OCI-LY1 (cell line): ENCODE results near the gene GCN1.
"Not testable (repeated sequence)": the region's sequence is repeated elsewhere in the genome, so short reads cannot be mapped to it uniquely, and the experiment has no call there.

ENCODE experiments used
- H2AFZ ChIP-seq: fragments of 200-600 bp; sonication (generic), shearing (Covaris generic); 2 replicates; pipeline ENCODE4 v1.6.0; 2014; ENCODE audit warnings: antibody characterized with exemption, mild to moderate bottlenecking, low read length
- H3F3A ChIP-seq: fragments of 200-600 bp; sonication (generic), shearing (Covaris generic); 2 replicates; pipeline ENCODE4 v1.6.0; 2014; ENCODE audit warnings: mild to moderate bottlenecking, antibody characterized with exemption, low read length, moderate library complexity; ENCODE audit not compliant: insufficient read depth
- H3K27ac ChIP-seq: fragments of 200-600 bp; sonication (generic); 2 replicates; pipeline ENCODE4 v1.5.1; 2014; ENCODE audit warnings: low read length, mixed run types, mild to moderate bottlenecking, low read depth; ENCODE audit not compliant: poor library complexity, severe bottlenecking
- H3K27me3 ChIP-seq: fragments of 200-600 bp; sonication (generic); 2 replicates; pipeline ENCODE4 v1.6.0; 2014; ENCODE audit warnings: antibody characterized with exemption, mild to moderate bottlenecking, low read length, moderate library complexity; ENCODE audit not compliant: insufficient read depth
- H3K36me3 ChIP-seq: fragments of 200-600 bp; sonication (generic); 2 replicates; pipeline ENCODE4 v1.6.1; 2014; ENCODE audit warnings: mild to moderate bottlenecking, antibody characterized with exemption, low read length, moderate library complexity, mixed read lengths; ENCODE audit not compliant: insufficient read depth
- H3K4me1 ChIP-seq: fragments of 200-600 bp; sonication (generic); 2 replicates; pipeline ENCODE4 v1.5.1; 2014; ENCODE audit warnings: mild to moderate bottlenecking, low read length, moderate library complexity; ENCODE audit not compliant: insufficient read depth, severe bottlenecking
- H3K4me2 ChIP-seq: fragments of 200-600 bp; sonication (generic), shearing (Covaris generic); 2 replicates; pipeline ENCODE4 v1.6.1; 2014; ENCODE audit warnings: low read length
- H3K4me3 ChIP-seq: fragments of 200-600 bp; sonication (generic); 2 replicates; pipeline ENCODE4 v1.5.1; 2014; ENCODE audit warnings: low read length, low read depth, mild to moderate bottlenecking, mixed read lengths; ENCODE audit not compliant: poor library complexity, severe bottlenecking
- H3K79me2 ChIP-seq: fragments of 200-600 bp; shearing (Covaris generic); 2 replicates; pipeline ENCODE4 v1.6.1; 2016; ENCODE audit warnings: mixed run types, low read length, mixed read lengths; ENCODE audit not compliant: insufficient read depth
- H3K9ac ChIP-seq: fragments of 200-600 bp; sonication (generic), shearing (Covaris generic); 2 replicates; pipeline ENCODE4 v1.6.1; 2014; ENCODE audit warnings: mild to moderate bottlenecking, low read length, mixed read lengths
- H3K9me2 ChIP-seq: fragments of 200-600 bp; sonication (generic), shearing (Covaris generic); 2 replicates; pipeline ENCODE4 v1.6.1; 2014; ENCODE audit warnings: low read depth, mild to moderate bottlenecking, low read length, mixed read lengths
- H3K9me3 ChIP-seq: fragments of 200-600 bp; shearing (Covaris generic); 2 replicates; pipeline ENCODE4 v1.6.1; 2014; ENCODE audit warnings: low read length, mixed read lengths
- H4K20me1 ChIP-seq: fragments of 200-600 bp; sonication (generic), shearing (Covaris generic); 2 replicates; pipeline ENCODE4 v1.6.0; 2016; ENCODE audit warnings: mild to moderate bottlenecking, low read length; ENCODE audit not compliant: insufficient read depth
- EZH2 ChIP-seq: fragments of 200-600 bp; sonication (generic), shearing (Covaris generic); IDR thresholded peaks from 2 replicates; pipeline ENCODE4 v1.8.0; 2017; ENCODE audit warnings: borderline replicate concordance, mixed run types, mild to moderate bottlenecking, antibody characterized with exemption, low read length, moderate library complexity, mixed read lengths
- TF ChIP-seq, protein P1 (sequence below): fragments of 200-600 bp; sonication (generic), shearing (Covaris generic); IDR thresholded peaks from 2 replicates; pipeline ENCODE4 v1.5.1; 2017; ENCODE audit warnings: mild to moderate bottlenecking, antibody characterized with exemption, low read length, moderate library complexity, mixed read lengths

GCN1 gene

DNA sequence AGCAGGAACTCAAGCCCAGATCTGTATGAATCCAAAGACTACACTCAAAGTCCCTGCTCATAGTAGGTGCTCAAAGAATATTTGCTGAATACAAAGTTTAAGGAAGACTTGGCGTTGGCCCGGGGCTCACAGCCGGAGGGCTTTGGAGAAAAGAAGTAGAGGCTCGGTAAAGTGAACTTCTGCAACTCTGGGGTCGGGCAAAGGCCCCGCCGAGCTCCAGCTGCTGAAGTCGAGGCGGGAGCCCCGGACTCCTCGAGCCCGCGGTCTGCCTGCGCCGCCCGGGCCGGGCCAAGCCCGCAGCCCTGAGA lies 335 bp downstream of the GCN1 start:
- TF ChIP-seq, protein P1, sequence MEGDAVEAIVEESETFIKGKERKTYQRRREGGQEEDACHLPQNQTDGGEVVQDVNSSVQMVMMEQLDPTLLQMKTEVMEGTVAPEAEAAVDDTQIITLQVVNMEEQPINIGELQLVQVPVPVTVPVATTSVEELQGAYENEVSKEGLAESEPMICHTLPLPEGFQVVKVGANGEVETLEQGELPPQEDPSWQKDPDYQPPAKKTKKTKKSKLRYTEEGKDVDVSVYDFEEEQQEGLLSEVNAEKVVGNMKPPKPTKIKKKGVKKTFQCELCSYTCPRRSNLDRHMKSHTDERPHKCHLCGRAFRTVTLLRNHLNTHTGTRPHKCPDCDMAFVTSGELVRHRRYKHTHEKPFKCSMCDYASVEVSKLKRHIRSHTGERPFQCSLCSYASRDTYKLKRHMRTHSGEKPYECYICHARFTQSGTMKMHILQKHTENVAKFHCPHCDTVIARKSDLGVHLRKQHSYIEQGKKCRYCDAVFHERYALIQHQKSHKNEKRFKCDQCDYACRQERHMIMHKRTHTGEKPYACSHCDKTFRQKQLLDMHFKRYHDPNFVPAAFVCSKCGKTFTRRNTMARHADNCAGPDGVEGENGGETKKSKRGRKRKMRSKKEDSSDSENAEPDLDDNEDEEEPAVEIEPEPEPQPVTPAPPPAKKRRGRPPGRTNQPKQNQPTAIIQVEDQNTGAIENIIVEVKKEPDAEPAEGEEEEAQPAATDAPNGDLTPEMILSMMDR: no peak
- no peak for TF ChIP-seq EZH2
- Histone ChIP-seq H3K36me3 (peaks cover 64% of the 10 kb centered on the region), H3K9me2 (no peaks in the 10 kb centered on the region), H3K4me3 (peak overlapping the region; percentile 71), H3K27ac (peak overlapping the region; percentile 86), H2AFZ (no peak overlapping the region), H3K4me1 (peaks cover 67% of the 10 kb centered on the region), H4K20me1 (no peaks in the 10 kb centered on the region), H3K9me3 (no peaks in the 10 kb centered on the region), H3K27me3 (no peaks in the 10 kb centered on the region), H3K9ac (peak overlapping the region; percentile 72), H3K79me2 (peaks cover 39% of the 10 kb centered on the region), H3F3A (peaks cover 12% of the 10 kb centered on the region), H3K4me2 (peak overlapping the region; percentile 84)

DNA sequence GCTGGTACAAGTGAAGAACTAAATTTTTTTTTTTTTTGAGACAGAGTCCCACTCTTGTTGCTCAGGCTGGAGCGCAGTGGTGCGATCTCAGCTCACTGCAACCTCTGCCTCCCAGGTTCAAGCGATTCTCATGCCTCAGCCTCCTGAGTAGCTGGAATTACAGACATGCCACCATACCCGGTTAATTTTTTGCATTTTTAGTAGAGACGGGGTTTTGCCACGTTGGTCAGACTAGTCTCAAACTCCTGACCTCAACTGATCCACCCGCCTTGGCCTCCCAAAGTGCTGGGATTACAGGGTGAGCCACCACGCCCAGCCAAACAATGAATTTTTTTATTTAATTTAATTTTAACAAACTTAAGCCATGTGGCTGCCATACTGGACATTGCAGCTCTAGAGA lies 1.2 kb downstream of the GCN1 start:
- H3K4me1 ChIP-seq: peaks cover 58% of the 10 kb centered on the region
- H3F3A ChIP-seq: peaks cover 11% of the 10 kb centered on the region
- H3K27ac ChIP-seq, H3K9me2 ChIP-seq, H2AFZ ChIP-seq, H4K20me1 ChIP-seq, H3K9me3 ChIP-seq, H3K27me3 ChIP-seq: not testable (repeated sequence)
- H3K79me2 ChIP-seq: peaks cover 36% of the 10 kb centered on the region
- peak overlapping the region; percentile 72 for H3K9ac ChIP-seq
- H3K4me3 ChIP-seq: peak overlapping the region; percentile 71
- H3K4me2 ChIP-seq: peak overlapping the region; percentile 84
- H3K36me3 ChIP-seq: peaks cover 64% of the 10 kb centered on the region

DNA sequence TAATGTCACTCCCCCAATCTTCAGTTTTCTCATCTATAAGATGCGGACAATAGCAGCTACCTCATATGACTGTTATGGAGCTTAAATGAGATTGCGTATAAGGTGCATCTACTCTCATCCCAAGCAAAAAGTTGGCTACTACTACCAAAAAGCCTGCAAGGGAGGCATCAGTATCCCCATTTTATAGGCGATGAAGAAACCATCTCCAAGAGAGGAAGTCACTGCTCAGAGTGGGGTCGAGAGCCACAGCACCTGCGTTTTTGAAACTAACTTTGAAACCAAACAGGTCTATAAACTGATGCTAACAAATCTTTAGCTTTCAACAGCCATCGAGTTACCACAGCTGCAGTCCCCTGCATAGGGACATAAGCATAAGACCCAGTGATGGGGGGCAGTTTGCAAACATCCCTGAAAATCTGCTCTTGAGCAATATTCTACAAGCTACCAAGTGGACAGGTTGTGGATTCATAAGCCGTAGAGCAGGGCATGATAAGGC lies 3.5 kb downstream of the GCN1 start:
- H3K36me3 ChIP-seq: peaks cover 64% of the 10 kb centered on the region
- H3K9ac ChIP-seq: no peak overlapping the region
- no peaks in the 10 kb centered on the region for H3K27me3 ChIP-seq
- H4K20me1 ChIP-seq: no peaks in the 10 kb centered on the region
- no peak overlapping the region for H3K4me2 ChIP-seq
- H2AFZ ChIP-seq: no peak overlapping the region
- H3F3A ChIP-seq: no peaks in the 10 kb centered on the region; the same call in 1 of the 2 replicates
- peaks cover 38% of the 10 kb centered on the region for H3K4me1 ChIP-seq
- no peak overlapping the region for H3K4me3 ChIP-seq
- TF ChIP-seq, protein P1: no peak
- no peak for TF ChIP-seq EZH2
- H3K9me2 ChIP-seq: no peaks in the 10 kb centered on the region
- H3K27ac ChIP-seq: no peak overlapping the region
- H3K9me3 ChIP-seq: no peaks in the 10 kb centered on the region
- peaks cover 36% of the 10 kb centered on the region for H3K79me2 ChIP-seq

DNA sequence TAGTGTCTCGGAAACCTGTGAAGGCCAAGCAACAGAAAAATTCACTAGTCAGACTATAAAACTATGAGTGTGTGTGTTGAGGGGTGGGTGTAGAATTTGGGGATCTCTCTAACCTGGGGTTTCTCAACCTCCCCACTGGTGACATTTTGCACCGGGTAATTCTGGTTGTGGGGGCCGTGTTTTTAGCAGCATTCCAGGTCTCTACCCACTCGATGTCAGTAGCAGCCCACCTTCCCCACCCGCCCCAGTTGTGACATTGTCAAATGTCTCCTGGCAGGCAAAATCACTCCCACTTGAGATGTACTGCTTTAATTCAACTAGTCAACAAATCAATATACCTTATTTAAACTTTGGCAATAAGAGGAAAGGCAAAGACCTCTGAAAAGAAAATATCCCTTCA lies 4.1 kb downstream of the GCN1 start:
- H3K27ac ChIP-seq: no peak overlapping the region
- no peak overlapping the region for H3K9ac ChIP-seq
- peaks cover 67% of the 10 kb centered on the region for H3K36me3 ChIP-seq
- H3K79me2 ChIP-seq: peaks cover 36% of the 10 kb centered on the region
- H2AFZ ChIP-seq: no peak overlapping the region
- no peaks in the 10 kb centered on the region for H3K9me2 ChIP-seq
- TF ChIP-seq, protein P1: no peak
- TF ChIP-seq EZH2: no peak
- H4K20me1 ChIP-seq: no peaks in the 10 kb centered on the region
- H3K9me3 ChIP-seq: no peaks in the 10 kb centered on the region
- H3K4me2 ChIP-seq: no peak overlapping the region
- no peaks in the 10 kb centered on the region for H3F3A ChIP-seq
- peaks cover 31% of the 10 kb centered on the region for H3K4me1 ChIP-seq
- H3K4me3 ChIP-seq: no peak overlapping the region
- H3K27me3 ChIP-seq: no peaks in the 10 kb centered on the region
